Naive thymus-derived CD4-positive, alpha-beta T cell (primary cell): ENCODE data around the gene CADPS. TPM values are rescaled to one million over a fixed set of nuclear protein-coding genes. Genes with fewer than 3 reads are reported as not detected.

Experiments used
- ATAC-seq: fragments of 150-1000 bp; cut with Tn5 transposase; 2 replicates; pipeline ENCODE4 v1.10.0; 2021; ENCODE audit warnings: mild to moderate bottlenecking, moderate library complexity
- CTCF ChIA-PET: fragments of 350-600 bp; sonication (Branson Sonifier 250); formaldehyde crosslinking; loops from one replicate; lab custom pipeline; 2021; ENCODE audit warnings: antibody characterized with exemption; lab: Charles Lee
- POLR2A ChIA-PET: fragments of 350-600 bp; sonication (Branson Sonifier 250); formaldehyde crosslinking; loops from one replicate; lab custom pipeline; 2021; ENCODE audit warnings: antibody characterized with exemption, inconsistent platforms; lab: Charles Lee
- DNase-seq, 9 donors: peaks; one replicate each; pipeline versions ENCODE4 v3.0.0 to v3.0.0-alpha.2; 2020 to 2022; ENCODE audit warnings: mixed read lengths in 1 of 9
- H3K27ac ChIP-seq: one replicate; pipeline ENCODE4 v1.7.0; 2013; ENCODE audit warnings: mild to moderate bottlenecking, low read depth, low read length, moderate library complexity
- H3K27me3 ChIP-seq, 2 donors: one replicate each; pipeline ENCODE4 v1.7.0; 2013; ENCODE audit warnings: low read length in 2 of 2, mild to moderate bottlenecking in 2 of 2, moderate library complexity in 2 of 2; ENCODE audit not compliant: control insufficient read depth in 2 of 2, insufficient read depth in 2 of 2
- H3K36me3 ChIP-seq, 3 experiments: 1 replicate in 2 of 3; 2 replicates in 1 of 3; pipeline ENCODE4 v1.7.0; 2013; ENCODE audit warnings: low read length in 3 of 3, mild to moderate bottlenecking in 3 of 3, moderate library complexity in 1 of 3; ENCODE audit not compliant: insufficient read depth in 3 of 3, control insufficient read depth in 2 of 3
- H3K4me1 ChIP-seq, 2 donors: one replicate each; pipeline ENCODE4 v1.7.0; 2013; ENCODE audit warnings: low read length in 2 of 2, mild to moderate bottlenecking in 2 of 2, moderate library complexity in 1 of 2; ENCODE audit not compliant: control insufficient read depth in 2 of 2, insufficient read depth in 2 of 2
- H3K4me3 ChIP-seq: 2 replicates; pipeline ENCODE4 v1.7.0; 2013; ENCODE audit warnings: mild to moderate bottlenecking, low read length
- H3K9me3 ChIP-seq, 3 experiments: 1 replicate in 2 of 3; 2 replicates in 1 of 3; pipeline ENCODE4 v1.7.0; 2013; ENCODE audit warnings: low read length in 3 of 3; ENCODE audit not compliant: control insufficient read depth in 2 of 3
- H3K27ac Mint-ChIP-seq, 9 donors: one replicate each; pipeline ENCODE4 v1.8.0; 2020 to 2022; ENCODE audit warnings: mixed read lengths in 9 of 9, mild to moderate bottlenecking in 8 of 9, moderate library complexity in 5 of 9, inconsistent platforms in 2 of 9
- H3K27me3 Mint-ChIP-seq, 5 donors: one replicate each; pipeline ENCODE4 v1.8.0; 2021 to 2022; ENCODE audit warnings: mixed read lengths in 5 of 5, mild to moderate bottlenecking in 1 of 5
- H3K36me3 Mint-ChIP-seq, 5 donors: one replicate each; pipeline ENCODE4 v1.8.0; 2020 to 2022; ENCODE audit warnings: mixed read lengths in 5 of 5, mild to moderate bottlenecking in 3 of 5, inconsistent platforms in 1 of 5
- H3K4me1 Mint-ChIP-seq, 7 donors: one replicate each; pipeline ENCODE4 v1.8.0; 2020 to 2022; ENCODE audit warnings: mixed read lengths in 7 of 7, mild to moderate bottlenecking in 3 of 7, inconsistent platforms in 1 of 7
- H3K4me3 Mint-ChIP-seq, 10 donors: one replicate each; pipeline ENCODE4 v1.8.0; 2020 to 2022; ENCODE audit warnings: mild to moderate bottlenecking in 10 of 10, mixed read lengths in 10 of 10, moderate library complexity in 6 of 10, inconsistent platforms in 2 of 10
- H3K9me3 Mint-ChIP-seq, 11 donors: one replicate each; pipeline ENCODE4 v1.8.0; 2020 to 2022; ENCODE audit warnings: mixed read lengths in 11 of 11, mild to moderate bottlenecking in 4 of 11, inconsistent platforms in 1 of 11, moderate library complexity in 1 of 11
- intact Hi-C, 2 donors: fragments of 100-400 bp; cut with micrococcal nuclease; formaldehyde crosslinking; loops; one replicate each; pipeline ENCODE4 v1.15.1; 2023
- polyA plus RNA-seq, 2 donors: library from polyadenylated mRNA; unstranded; fragments of 300-500 nt; fragmentation: Illumina TruSeq; gene quantifications; one replicate each; pipeline ENCODE4 v1.2.3, GENCODE V29; 2021
- total RNA-seq, 6 experiments: library from RNA in 5 of 6; stranded (reverse) in 5 of 6; gene quantifications; 1 replicate in 5 of 6; 2 replicates in 1 of 6; pipeline ENCODE4 v1.2.3 and lab custom pipeline; 2021 to 2026

Gene CADPS
- total and polyA plus RNA-seq, 7 experiments from 2014 or later: not detected

DNA sequence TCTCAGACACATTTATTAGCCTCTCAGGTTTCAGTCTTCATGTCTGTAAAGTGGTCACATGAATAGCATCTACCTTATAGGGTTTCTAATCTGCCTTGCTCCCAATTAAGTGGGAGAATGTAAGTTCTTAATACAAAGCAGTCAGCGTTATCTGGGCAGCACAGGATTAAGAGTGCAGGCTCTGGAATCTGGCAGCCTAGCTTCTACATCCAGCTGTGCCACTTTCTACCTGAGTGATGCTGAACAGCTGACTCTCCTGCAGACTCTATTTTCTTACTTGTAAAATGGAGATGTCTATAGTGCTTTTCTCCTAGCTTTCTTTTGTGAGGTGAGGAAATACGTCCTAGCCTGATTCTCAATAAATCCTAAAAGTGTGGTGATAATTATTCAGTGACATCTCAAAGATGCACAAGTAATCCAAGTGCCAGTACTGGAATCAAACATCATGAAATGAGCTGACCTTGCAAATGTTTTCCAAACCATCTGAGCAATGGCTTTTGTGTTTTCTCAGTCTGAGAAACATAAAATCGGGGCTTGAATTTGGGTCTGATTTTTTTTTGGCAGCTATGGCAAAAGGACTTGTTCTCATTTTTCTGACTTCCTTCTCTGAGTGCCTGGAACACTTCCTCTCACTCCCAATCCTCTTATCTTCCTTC is 269.7 kb downstream of the CADPS start:
- no peaks in the 10 kb centered on the region for H3K9me3 ChIP-seq
- H3K9me3 Mint-ChIP-seq: no peaks in the 10 kb centered on the region
- no peaks in the 10 kb centered on the region for H3K36me3 ChIP-seq
- no peak for DNase-seq
- CTCF ChIA-PET: interaction anchor here (0.6 to 1.3 kb wide), 2 partner anchors 10 to 788 kb away, joined by 4 read pairs; no protein-coding TSS in a partner anchor
- no peak for ATAC-seq
- no peaks in the 10 kb centered on the region for H3K36me3 Mint-ChIP-seq
- H3K27me3 Mint-ChIP-seq: peaks cover 0 to 11% (median 0%) of the 10 kb centered on the region in 5 donors
- H3K4me1 ChIP-seq: no peaks in the 10 kb centered on the region
- H3K27me3 ChIP-seq: no peaks in the 10 kb centered on the region
- H3K4me3 ChIP-seq: no peak overlapping the region
- no peak overlapping the region for H3K27ac ChIP-seq
- no peak overlapping the region for H3K4me3 Mint-ChIP-seq
- H3K27ac Mint-ChIP-seq: no peak overlapping the region
- H3K4me1 Mint-ChIP-seq: no peaks in the 10 kb centered on the region
- intact Hi-C loops: no loop called here
- POLR2A ChIA-PET: no interaction called here

DNA sequence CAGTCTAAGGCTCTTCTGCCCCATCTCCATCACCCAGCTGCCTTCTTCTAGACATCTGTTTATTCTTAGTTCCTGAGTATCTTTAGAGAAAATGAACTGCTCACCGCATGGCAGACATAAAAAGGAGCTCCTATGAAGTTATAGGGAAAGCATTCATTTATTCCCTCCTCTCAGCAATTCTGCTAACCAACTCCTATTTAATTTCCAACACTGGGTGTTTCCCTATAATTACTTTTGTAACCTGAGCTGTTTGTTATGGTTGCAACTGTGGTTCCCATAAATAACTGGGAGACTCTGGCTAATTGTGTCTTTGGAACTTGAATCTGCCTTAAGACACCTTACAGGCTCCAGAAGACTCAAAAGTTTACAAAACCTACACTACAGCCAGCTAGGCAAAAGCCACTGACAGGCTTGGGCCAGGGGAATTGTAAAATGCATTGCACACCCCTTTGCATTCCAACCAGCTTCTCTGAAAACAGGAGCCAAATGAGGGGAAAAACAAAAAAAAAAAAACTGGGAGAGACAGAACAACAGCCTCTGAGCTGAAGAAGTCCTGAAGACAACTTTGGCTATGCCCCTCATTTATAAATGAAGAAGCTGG is 270.4 kb downstream of the CADPS start:
- H3K27ac ChIP-seq: no peak overlapping the region
- no peaks in the 10 kb centered on the region for H3K36me3 Mint-ChIP-seq
- H3K27me3 Mint-ChIP-seq: peaks cover 0 to 11% (median 0%) of the 10 kb centered on the region in 5 donors
- no peaks in the 10 kb centered on the region for H3K4me1 ChIP-seq
- H3K4me3 Mint-ChIP-seq: no peak overlapping the region
- no peak for ATAC-seq
- ChIA-PET CTCF (interaction anchor here (0.6 to 1.3 kb wide), 2 partner anchors 9 to 789 kb away, joined by 4 read pairs; no protein-coding TSS in a partner anchor), POLR2A (no interaction called here)
- H3K4me3 ChIP-seq: no peak overlapping the region
- H3K4me1 Mint-ChIP-seq: no peaks in the 10 kb centered on the region
- no peaks in the 10 kb centered on the region for H3K36me3 ChIP-seq
- H3K27ac Mint-ChIP-seq: no peak overlapping the region
- H3K9me3 Mint-ChIP-seq: no peaks in the 10 kb centered on the region
- H3K9me3 ChIP-seq: no peaks in the 10 kb centered on the region
- no peaks in the 10 kb centered on the region for H3K27me3 ChIP-seq
- no peak for DNase-seq
- intact Hi-C loops: no loop called here

DNA sequence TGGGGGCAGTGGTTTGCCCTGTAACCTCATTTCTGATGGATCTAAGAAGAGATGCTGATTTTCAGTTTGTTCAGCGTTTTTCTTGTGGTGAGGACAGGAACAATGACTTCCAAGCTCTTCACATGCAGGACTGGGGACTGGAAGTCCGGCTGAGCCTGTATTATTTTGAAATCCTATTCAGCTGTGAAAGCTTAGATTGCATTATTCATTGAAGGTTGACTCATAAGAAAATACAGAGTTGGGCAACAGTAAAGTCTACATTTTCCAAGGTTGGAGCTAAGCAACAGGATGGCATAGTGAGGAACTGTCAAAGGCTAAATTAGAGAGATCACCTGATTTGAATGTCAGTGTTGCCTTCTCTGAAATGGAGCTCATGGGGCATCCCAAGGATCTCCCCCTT is 270.9 kb downstream of the CADPS start:
- ATAC-seq: no peak
- CTCF ChIA-PET: interaction anchor here (1.3 kb wide), 1 partner anchor 8 kb away, joined by 4 read pairs; no protein-coding TSS in a partner anchor
- Mint-ChIP-seq H3K9me3 (no peaks in the 10 kb centered on the region), H3K4me1 (no peaks in the 10 kb centered on the region), H3K4me3 (no peak overlapping the region), H3K36me3 (no peaks in the 10 kb centered on the region), H3K27ac (no peak overlapping the region), H3K27me3 (peaks cover 0 to 11% (median 0%) of the 10 kb centered on the region in 5 donors)
- H3K27ac ChIP-seq: no peak overlapping the region
- H3K9me3 ChIP-seq: no peaks in the 10 kb centered on the region
- no peak for DNase-seq
- POLR2A ChIA-PET: no interaction called here
- no peaks in the 10 kb centered on the region for H3K4me1 ChIP-seq
- intact Hi-C loops: no loop called here
- H3K27me3 ChIP-seq: no peaks in the 10 kb centered on the region
- H3K36me3 ChIP-seq: no peaks in the 10 kb centered on the region
- H3K4me3 ChIP-seq: no peak overlapping the region

DNA sequence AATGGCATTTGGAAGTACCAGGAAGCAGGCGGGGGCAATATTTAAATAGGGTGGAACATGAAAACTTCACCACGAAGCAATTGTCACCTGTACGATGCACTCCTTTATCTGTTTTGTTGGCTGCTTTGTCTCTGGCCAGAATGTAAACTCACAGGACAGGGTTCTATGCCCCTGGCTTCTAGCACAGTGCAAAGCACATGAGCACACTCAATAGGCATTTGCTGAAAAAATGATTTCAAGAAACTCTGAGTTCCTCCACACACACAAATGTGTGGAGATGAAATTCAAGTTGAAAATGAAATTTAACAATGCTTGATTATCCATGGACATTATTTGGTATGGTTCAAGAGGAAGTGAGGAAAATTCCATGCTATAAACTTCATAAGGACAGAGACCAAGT is 272.2 kb downstream of the CADPS start:
- H3K4me3 ChIP-seq: no peak overlapping the region
- Mint-ChIP-seq H3K27me3 (peaks cover 0 to 7% (median 0%) of the 10 kb centered on the region in 5 donors), H3K36me3 (no peaks in the 10 kb centered on the region)

DNA sequence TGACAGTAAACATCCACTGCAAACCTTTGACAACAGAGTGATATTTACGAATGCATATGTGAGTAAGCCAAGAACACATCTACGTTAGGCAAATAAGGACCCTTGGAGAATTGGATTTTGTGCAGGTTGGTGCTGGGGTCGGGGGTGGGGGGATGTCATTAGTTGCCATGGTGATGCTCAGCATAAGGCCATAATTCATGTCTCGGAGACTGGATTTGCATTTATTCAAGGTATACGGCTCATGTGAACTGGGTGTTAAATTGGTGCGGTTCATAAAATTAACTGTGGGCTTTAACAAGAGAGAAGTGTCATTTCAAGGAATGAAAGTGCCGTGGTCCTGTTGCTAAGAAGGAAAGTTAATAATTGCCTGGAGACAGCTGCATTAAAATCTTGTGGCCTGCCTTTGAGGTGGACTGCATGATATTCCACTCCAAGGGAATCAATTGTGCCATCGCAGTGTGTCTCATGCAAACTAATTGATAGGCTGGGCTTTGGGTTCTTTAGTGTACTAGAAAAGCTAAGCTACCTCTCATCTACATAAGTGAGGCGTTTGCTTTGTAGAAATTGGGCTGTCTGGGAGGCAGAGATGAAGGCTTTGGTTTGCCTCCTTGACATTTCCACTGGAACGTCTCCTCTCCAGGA is 273.0 kb downstream of the CADPS start:
- intact Hi-C loops: no loop called here
- H3K4me1 ChIP-seq: no peaks in the 10 kb centered on the region
- ATAC-seq (no peak), DNase-seq (no peak)
- no peaks in the 10 kb centered on the region for H3K9me3 ChIP-seq
- Mint-ChIP-seq H3K9me3 (no peaks in the 10 kb centered on the region), H3K4me3 (no peak overlapping the region), H3K4me1 (no peaks in the 10 kb centered on the region), H3K27ac (no peak overlapping the region), H3K36me3 (no peaks in the 10 kb centered on the region), H3K27me3 (peaks cover 0 to 7% (median 0%) of the 10 kb centered on the region in 5 donors)
- POLR2A ChIA-PET: no interaction called here
- CTCF ChIA-PET: no interaction called here
- H3K27ac ChIP-seq: no peak overlapping the region
- no peaks in the 10 kb centered on the region for H3K36me3 ChIP-seq
- H3K27me3 ChIP-seq: no peaks in the 10 kb centered on the region
- H3K4me3 ChIP-seq: no peak overlapping the region

More for the DNA sequence above, 272.2 kb downstream of the CADPS start:
- intact Hi-C loops: no loop called here
- Mint-ChIP-seq H3K4me3 (no peak overlapping the region), H3K27ac (no peak overlapping the region), H3K9me3 (no peaks in the 10 kb centered on the region), H3K4me1 (no peaks in the 10 kb centered on the region)
- H3K36me3 ChIP-seq: no peaks in the 10 kb centered on the region
- H3K27me3 ChIP-seq: no peaks in the 10 kb centered on the region
- no peak overlapping the region for H3K27ac ChIP-seq
- ATAC-seq (no peak), DNase-seq (no peak)
- no peaks in the 10 kb centered on the region for H3K4me1 ChIP-seq
- no peaks in the 10 kb centered on the region for H3K9me3 ChIP-seq
- POLR2A ChIA-PET: no interaction called here
- CTCF ChIA-PET: no interaction called here

DNA sequence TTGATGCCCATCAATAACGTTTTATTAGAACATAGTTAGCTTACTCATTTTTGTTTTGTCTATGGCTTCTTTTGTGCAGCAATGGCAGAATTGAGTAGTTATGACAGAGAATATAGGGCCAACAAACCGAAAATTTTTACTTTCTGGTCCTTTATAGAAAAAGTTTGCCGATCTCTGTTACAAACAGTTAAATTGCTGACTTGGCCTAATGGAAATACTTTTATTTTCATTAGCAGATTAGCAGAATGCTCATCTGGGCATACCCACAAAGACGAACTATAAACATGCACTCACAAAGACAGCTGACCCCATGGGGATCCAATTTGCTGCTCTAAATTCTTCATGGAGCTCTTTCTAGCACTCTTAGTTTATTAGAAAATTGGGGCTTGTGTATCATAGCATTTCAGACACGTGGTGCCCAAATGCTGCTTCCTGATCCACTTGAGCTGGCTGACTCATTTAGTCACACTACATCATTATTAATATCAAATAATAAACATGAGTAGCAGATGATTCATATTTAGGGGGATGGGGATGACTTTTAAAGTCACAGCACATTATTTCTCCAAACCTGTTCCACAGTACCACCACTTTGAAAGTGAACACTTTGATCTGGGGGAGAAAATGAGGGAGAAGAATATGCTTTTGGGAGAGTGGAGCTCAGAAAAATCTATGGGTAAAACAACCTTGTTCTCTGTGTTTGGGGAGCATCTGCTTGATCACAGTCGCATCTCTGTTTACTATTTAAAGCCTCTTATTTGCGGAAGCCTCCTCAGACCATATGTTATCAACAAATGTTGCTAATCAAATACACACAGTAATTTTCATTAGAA is 273.8 kb downstream of the CADPS start:
- Mint-ChIP-seq H3K4me3 (no peak overlapping the region), H3K27me3 (peaks cover 0 to 7% (median 0%) of the 10 kb centered on the region in 5 donors), H3K27ac (no peak overlapping the region), H3K9me3 (no peaks in the 10 kb centered on the region), H3K4me1 (no peaks in the 10 kb centered on the region), H3K36me3 (no peaks in the 10 kb centered on the region)
- Histone ChIP-seq H3K4me1 (no peaks in the 10 kb centered on the region), H3K4me3 (no peak overlapping the region), H3K9me3 (no peaks in the 10 kb centered on the region), H3K27ac (no peak overlapping the region), H3K36me3 (no peaks in the 10 kb centered on the region), H3K27me3 (no peaks in the 10 kb centered on the region)
- ChIA-PET POLR2A (no interaction called here), CTCF (no interaction called here)
- intact Hi-C loops: no loop called here
- no peak for DNase-seq
- no peak for ATAC-seq
